Measurements from ENCODE around the gene GCN1. TPM values are rescaled to one million over a fixed set of nuclear protein-coding genes. Genes with fewer than 3 reads are reported as not detected.

The GCN1 gene
- total RNA-seq, 3 donors from 2014 or later = 74.6 to 108 (median 76.7) TPM

DNA sequence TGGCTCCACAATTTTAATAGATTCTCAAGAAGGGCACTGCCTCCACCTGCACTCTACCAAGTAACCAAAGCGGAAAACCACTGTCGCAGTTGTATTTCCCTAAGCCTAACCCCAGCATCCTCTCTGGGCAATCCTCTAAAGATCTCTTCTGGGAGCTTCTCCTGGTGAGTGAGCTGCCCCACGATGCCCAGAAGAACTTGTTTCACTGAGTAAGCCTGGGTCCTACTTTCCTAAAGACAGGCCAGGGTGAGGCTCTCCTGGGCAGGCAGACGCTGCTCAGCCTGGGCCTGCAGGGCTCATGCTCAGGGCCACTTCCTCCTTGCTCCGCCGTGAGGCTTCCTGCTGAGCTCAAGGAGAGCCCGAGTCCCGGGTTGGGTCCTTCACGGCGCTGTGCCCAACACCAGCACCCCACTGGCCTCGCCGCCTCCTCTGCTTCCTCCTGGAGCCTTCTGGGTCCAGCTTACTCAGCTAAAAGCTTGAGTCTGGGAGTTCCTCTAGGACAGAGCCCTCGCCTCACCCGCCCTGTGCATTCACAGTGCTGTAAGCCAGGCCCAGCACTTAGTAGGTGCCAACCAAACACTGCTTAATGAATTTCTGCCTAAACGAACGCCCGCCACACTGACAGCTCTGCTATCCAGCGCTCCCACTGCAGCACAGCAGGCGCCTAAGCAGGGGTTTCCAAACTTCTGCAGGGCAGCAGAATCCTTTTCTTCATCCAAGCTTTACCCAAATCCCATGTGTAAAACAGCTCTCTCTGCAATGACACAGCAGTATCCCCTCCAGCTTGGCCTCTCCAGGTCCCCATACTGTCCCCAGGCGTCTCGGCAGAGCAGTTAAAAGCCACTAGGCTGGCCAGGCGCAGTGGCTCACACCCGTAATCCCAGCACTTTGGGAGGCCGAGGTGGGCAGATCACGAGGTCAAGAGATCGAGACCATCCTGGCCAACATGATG, 83.7 kb downstream of the GCN1 start:
- peak; percentile 80 for ATAC-seq
- peak; percentile 38 to 82 (median 59) for DNase-seq
- no peaks in the 10 kb centered on the region for H3K36me3 ChIP-seq (ENCODE audit: low read depth)
- TF ChIP-seq, protein P1, sequence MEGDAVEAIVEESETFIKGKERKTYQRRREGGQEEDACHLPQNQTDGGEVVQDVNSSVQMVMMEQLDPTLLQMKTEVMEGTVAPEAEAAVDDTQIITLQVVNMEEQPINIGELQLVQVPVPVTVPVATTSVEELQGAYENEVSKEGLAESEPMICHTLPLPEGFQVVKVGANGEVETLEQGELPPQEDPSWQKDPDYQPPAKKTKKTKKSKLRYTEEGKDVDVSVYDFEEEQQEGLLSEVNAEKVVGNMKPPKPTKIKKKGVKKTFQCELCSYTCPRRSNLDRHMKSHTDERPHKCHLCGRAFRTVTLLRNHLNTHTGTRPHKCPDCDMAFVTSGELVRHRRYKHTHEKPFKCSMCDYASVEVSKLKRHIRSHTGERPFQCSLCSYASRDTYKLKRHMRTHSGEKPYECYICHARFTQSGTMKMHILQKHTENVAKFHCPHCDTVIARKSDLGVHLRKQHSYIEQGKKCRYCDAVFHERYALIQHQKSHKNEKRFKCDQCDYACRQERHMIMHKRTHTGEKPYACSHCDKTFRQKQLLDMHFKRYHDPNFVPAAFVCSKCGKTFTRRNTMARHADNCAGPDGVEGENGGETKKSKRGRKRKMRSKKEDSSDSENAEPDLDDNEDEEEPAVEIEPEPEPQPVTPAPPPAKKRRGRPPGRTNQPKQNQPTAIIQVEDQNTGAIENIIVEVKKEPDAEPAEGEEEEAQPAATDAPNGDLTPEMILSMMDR (IDR thresholded peaks at IDR 0.05) = no peak
- intact Hi-C loops (cut with DNase I, micrococcal nuclease) = no loop called here
- H3K4me1 ChIP-seq (ENCODE audit: low read depth) = peaks cover 16% of the 10 kb centered on the region
- H3K4me3 ChIP-seq = no peak overlapping the region
- no peaks in the 10 kb centered on the region for H3K9me3 ChIP-seq

GRCh38 chr12:120109570-120110267, 84.8 kb downstream of the GCN1 start:
- H3K4me1 ChIP-seq (ENCODE audit: low read depth) = peaks cover 9% of the 10 kb centered on the region
- H3K9me3 ChIP-seq = no peaks in the 10 kb centered on the region
- ATAC-seq (no peak), DNase-seq (no peak)
- TF ChIP-seq, protein P1 (IDR thresholded peaks at IDR 0.05) = no peak
- intact Hi-C loops (cut with DNase I, micrococcal nuclease) = no loop called here
- H3K36me3 ChIP-seq (ENCODE audit: low read depth) = no peaks in the 10 kb centered on the region
- no peak overlapping the region for H3K4me3 ChIP-seq

DNA sequence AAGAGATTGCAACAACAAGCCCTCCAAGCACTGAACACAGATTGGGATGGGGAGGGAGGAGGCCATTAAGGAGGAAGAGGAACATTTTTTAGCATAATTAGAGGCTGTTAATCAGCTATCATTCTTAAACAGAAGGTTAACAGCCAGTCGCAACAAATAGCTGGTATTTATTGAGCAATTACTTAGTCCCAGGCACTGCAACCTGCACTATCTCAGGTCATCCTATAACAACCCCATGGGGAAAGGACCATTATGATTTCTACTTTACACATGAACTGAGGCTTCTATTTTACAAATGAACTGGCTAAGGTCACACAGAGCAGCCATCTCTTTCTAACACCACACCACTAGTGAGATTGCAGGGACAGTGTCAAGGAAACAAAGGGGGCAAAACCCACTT, 88.4 kb downstream of the GCN1 start:
- H3K4me1 ChIP-seq (ENCODE audit: low read depth) = peaks cover 7% of the 10 kb centered on the region
- DNase-seq = no peak
- H3K4me3 ChIP-seq = no peak overlapping the region
- no peak for ATAC-seq
- intact Hi-C loops (cut with DNase I, micrococcal nuclease) = no loop called here
- TF ChIP-seq, protein P1 (IDR thresholded peaks at IDR 0.05) = no peak
- H3K36me3 ChIP-seq (ENCODE audit: low read depth) = no peaks in the 10 kb centered on the region
- H3K9me3 ChIP-seq = no peaks in the 10 kb centered on the region

- TF ChIP-seq, protein P1 (IDR thresholded peaks at IDR 0.05) = no peak
- DNase-seq (no peak), ATAC-seq (no peak)
- Histone ChIP-seq H3K4me1 (ENCODE audit: low read depth) (no peaks in the 10 kb centered on the region), H3K4me3 (no peak overlapping the region), H3K36me3 (ENCODE audit: low read depth) (peaks cover 8% of the 10 kb centered on the region), H3K9me3 (no peaks in the 10 kb centered on the region)
- intact Hi-C loops (cut with DNase I, micrococcal nuclease) = no loop called here
These were observed 91.1 kb downstream of the GCN1 start for GRCh38 chr12:120103371-120103770.

DNA sequence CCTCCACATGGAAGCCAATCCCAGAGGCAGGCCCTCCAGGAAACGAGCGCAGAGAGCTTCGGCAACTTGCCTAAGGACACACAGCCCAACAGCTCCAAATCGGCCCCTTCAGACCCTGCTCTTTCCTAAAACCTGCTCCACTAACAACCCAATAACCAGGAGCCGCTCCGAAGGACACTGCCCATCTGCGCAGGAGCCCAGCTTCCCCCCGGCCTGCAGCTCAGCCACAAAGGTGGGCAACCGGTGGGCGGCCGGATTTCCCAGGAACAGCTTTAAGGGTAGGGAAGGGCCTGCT, 91.5 kb downstream of the GCN1 start:
- ATAC-seq (no peak), DNase-seq (no peak)
- H3K4me1 ChIP-seq (ENCODE audit: low read depth) = no peaks in the 10 kb centered on the region
- peaks cover 8% of the 10 kb centered on the region for H3K36me3 ChIP-seq (ENCODE audit: low read depth)
- TF ChIP-seq, protein P1 (IDR thresholded peaks at IDR 0.05) = no peak
- H3K4me3 ChIP-seq = no peak overlapping the region
- intact Hi-C loops (cut with DNase I, micrococcal nuclease) = no loop called here
- H3K9me3 ChIP-seq = no peaks in the 10 kb centered on the region
